H1 (cell line): ENCODE measurements around the gene PNRC2. TPM values are rescaled to one million over a fixed set of nuclear protein-coding genes. Genes with fewer than 3 reads are reported as not detected.

Experiments used
- CTCF ChIA-PET: fragments of 300-600 bp; sonication (Branson Sonifier 250); formaldehyde crosslinking; loops from one replicate; lab custom pipeline; 2021; ENCODE audit not compliant: partially characterized antibody; lab: Charles Lee
- POLR2A ChIA-PET: fragments of 300-600 bp; sonication (Branson Sonifier 250); formaldehyde crosslinking; loops from one replicate; lab custom pipeline; 2021; ENCODE audit warnings: inconsistent platforms; ENCODE audit not compliant: partially characterized antibody; lab: Charles Lee
- DNase-seq, 2 experiments: peaks; one replicate each; pipeline versions ENCODE4 v3.0.0 to v3.0.0-alpha.2; 2010 to 2022; ENCODE audit warnings: low spot score in 2 of 2, low read depth in 1 of 2, mixed read lengths in 1 of 2
- FAIRE-seq: peaks from 2 replicates; lab custom pipeline; 2011; peaks lifted over from hg19 to GRCh38; lab: Jason Lieb, UNC
- H2AFZ ChIP-seq: 2 replicates; pipeline ENCODE4 v1.8.1; 2012; ENCODE audit warnings: low read length, inconsistent platforms
- H2AK5ac ChIP-seq: 2 replicates; pipeline ENCODE4 v1.6.1; 2013; ENCODE audit warnings: low read depth, low read length
- H2BK120ac ChIP-seq: replicated peaks from 2 replicates; pipeline ENCODE3; 2013; ENCODE audit warnings: low read depth, low read length, inconsistent platforms
- H2BK12ac ChIP-seq: 2 replicates; pipeline ENCODE4 v1.6.1; 2013; ENCODE audit warnings: low read depth, low read length
- H2BK15ac ChIP-seq: 2 replicates; pipeline ENCODE4 v1.6.1; 2013; ENCODE audit warnings: low read length
- H2BK20ac ChIP-seq: 2 replicates; pipeline ENCODE4 v1.6.1; 2013; ENCODE audit warnings: low read length
- H2BK5ac ChIP-seq: 2 replicates; pipeline ENCODE4 v1.6.1; 2013; ENCODE audit warnings: low read depth, low read length
- H3K14ac ChIP-seq: 2 replicates; pipeline ENCODE4 v1.6.1; 2013; ENCODE audit warnings: inconsistent platforms; ENCODE audit not compliant: insufficient read length
- H3K18ac ChIP-seq: 2 replicates; pipeline ENCODE4 v1.6.1; 2013; ENCODE audit warnings: low read length; ENCODE audit errors: extremely low read depth
- H3K23ac ChIP-seq: 2 replicates; pipeline ENCODE4 v1.6.1; 2013; ENCODE audit warnings: inconsistent platforms; ENCODE audit not compliant: insufficient read length
- H3K23me2 ChIP-seq: 2 replicates; pipeline ENCODE4 v1.6.1; 2013; ENCODE audit warnings: low read depth, low read length
- H3K27ac ChIP-seq: 2 replicates; pipeline ENCODE4 v1.6.1; 2011; ENCODE audit warnings: low read depth, low read length, inconsistent platforms
- H3K27me3 ChIP-seq, 4 experiments: replicated peaks in 1 of 4; 1 replicate in 1 of 4; 2 replicates in 3 of 4; pipeline versions ENCODE4 v1.6.1 to v1.8.1; 2011 to 2013; ENCODE audit warnings: low read length in 3 of 4, mild to moderate bottlenecking in 3 of 4, inconsistent platforms in 2 of 4, mixed read lengths in 2 of 4, moderate library complexity in 1 of 4; ENCODE audit not compliant: control insufficient read depth in 3 of 4, insufficient read depth in 3 of 4; ENCODE audit errors: extremely low read depth in 1 of 4
- H3K36me3 ChIP-seq, 4 experiments: 2 replicates each; pipeline versions ENCODE4 v1.6.1 to v1.8.1; 2011 to 2013; ENCODE audit warnings: mild to moderate bottlenecking in 4 of 4, low read length in 3 of 4, moderate library complexity in 2 of 4, control low read depth in 1 of 4, inconsistent platforms in 1 of 4; ENCODE audit not compliant: insufficient read depth in 4 of 4, control insufficient read depth in 2 of 4
- H3K4ac ChIP-seq: replicated peaks from 2 replicates; pipeline ENCODE3; 2013; ENCODE audit warnings: low read length, low read depth, mixed read lengths, inconsistent platforms; ENCODE audit not compliant: insufficient read length
- H3K4me1 ChIP-seq, 4 experiments: replicated peaks in 1 of 4; 1 replicate in 1 of 4; 2 replicates in 3 of 4; pipeline versions ENCODE4 v1.6.1 to v1.8.1; 2011 to 2013; ENCODE audit warnings: low read length in 3 of 4, inconsistent platforms in 2 of 4, mixed read lengths in 1 of 4; ENCODE audit not compliant: insufficient read depth in 4 of 4, control insufficient read depth in 3 of 4
- H3K4me2 ChIP-seq, 2 experiments: 2 replicates each; pipeline versions ENCODE4 v1.6.1 to v1.8.1; 2011 to 2013; ENCODE audit warnings: low read depth in 2 of 2, low read length in 2 of 2, control low read depth in 1 of 2, inconsistent platforms in 1 of 2, mild to moderate bottlenecking in 1 of 2; ENCODE audit not compliant: insufficient read depth in 1 of 2
- H3K4me3 ChIP-seq, 4 experiments: fragments of 200-600, 300-600 bp in 1 of 4; sonication (generic), shearing (Covaris generic), sonication (Bioruptor Twin) in 1 of 4; 2 replicates each; pipeline versions ENCODE4 v1.5.1 to v1.8.1; 2011 to 2016; ENCODE audit warnings: low read length in 4 of 4, low read depth in 3 of 4, control low read depth in 2 of 4, inconsistent platforms in 2 of 4, mild to moderate bottlenecking in 2 of 4, mixed read lengths in 1 of 4, moderate library complexity in 1 of 4; ENCODE audit not compliant: insufficient read depth in 2 of 4; ENCODE audit errors: extremely low read depth in 1 of 4
- H3K56ac ChIP-seq: replicated peaks from 2 replicates; pipeline ENCODE3; 2013; ENCODE audit warnings: low read depth, mild to moderate bottlenecking, mixed read lengths, low read length, inconsistent platforms; ENCODE audit not compliant: insufficient read length
- H3K79me1 ChIP-seq: 2 replicates; pipeline ENCODE4 v1.6.1; 2013; ENCODE audit warnings: low read depth, low read length, control low read depth
- H3K79me2 ChIP-seq, 2 experiments: 2 replicates each; pipeline versions ENCODE4 v1.6.1 to v1.8.1; 2012 to 2013; ENCODE audit warnings: low read length in 2 of 2, mild to moderate bottlenecking in 2 of 2, inconsistent platforms in 1 of 2; ENCODE audit not compliant: insufficient read depth in 2 of 2, control insufficient read depth in 1 of 2
- H3K9ac ChIP-seq, 4 experiments: replicated peaks in 1 of 4; 1 replicate in 1 of 4; 2 replicates in 3 of 4; pipeline versions ENCODE4 v1.6.1 to v1.8.1; 2011 to 2013; ENCODE audit warnings: low read depth in 3 of 4, low read length in 3 of 4, control low read depth in 2 of 4, mild to moderate bottlenecking in 2 of 4, moderate library complexity in 2 of 4, inconsistent platforms in 1 of 4; ENCODE audit errors: extremely low read depth in 1 of 4
- H3K9me3 ChIP-seq, 2 experiments: 2 replicates each; pipeline versions ENCODE4 v1.6.1 to v1.8.1; 2012 to 2013; ENCODE audit warnings: mild to moderate bottlenecking in 2 of 2, moderate library complexity in 2 of 2, control low read depth in 1 of 2, inconsistent platforms in 1 of 2, low read depth in 1 of 2, low read length in 1 of 2, mixed read lengths in 1 of 2; ENCODE audit not compliant: insufficient read depth in 2 of 2
- H4K20me1 ChIP-seq, 2 experiments: replicated peaks in 1 of 2; 2 replicates each; pipeline versions ENCODE3 to v1.8.1; 2011 to 2013; ENCODE audit warnings: inconsistent platforms in 2 of 2, low read length in 2 of 2, mild to moderate bottlenecking in 1 of 2; ENCODE audit not compliant: insufficient read depth in 2 of 2, control insufficient read depth in 1 of 2
- H4K5ac ChIP-seq: 2 replicates; pipeline ENCODE4 v1.6.1; 2013; ENCODE audit warnings: low read length, low read depth, mixed read lengths, inconsistent platforms; ENCODE audit not compliant: insufficient read length
- H4K8ac ChIP-seq: 2 replicates; pipeline ENCODE4 v1.8.0; 2013; ENCODE audit warnings: mild to moderate bottlenecking, moderate library complexity, low read length, inconsistent platforms; ENCODE audit not compliant: insufficient read depth; ENCODE audit errors: extremely low read depth
- H4K91ac ChIP-seq: replicated peaks from 2 replicates; pipeline ENCODE3; 2013; ENCODE audit warnings: low read length, mixed read lengths, inconsistent platforms; ENCODE audit not compliant: insufficient read length
- JUND ChIP-seq: IDR thresholded peaks from 2 replicates; pipeline ENCODE4 v1.6.1; 2011; ENCODE audit warnings: mild to moderate bottlenecking, improper control_type of control experiment, low read length
- KDM5A ChIP-seq: fragments of 200-600 bp; IDR thresholded peaks from 2 replicates; pipeline ENCODE4 v1.7.1; 2012; ENCODE audit warnings: mild to moderate bottlenecking, low read length, inconsistent platforms, mixed read lengths
- SP1 ChIP-seq: IDR thresholded peaks from 2 replicates; pipeline ENCODE4 v1.6.1; 2011; ENCODE audit warnings: low read depth, low read length
- SP2 ChIP-seq: IDR thresholded peaks from 2 replicates; pipeline ENCODE4 v1.6.1; 2012; ENCODE audit warnings: mild to moderate bottlenecking, low read length, inconsistent platforms
- WGBS, 2 experiments: shearing (Covaris generic) in 1 of 2; methylation state at CpG; one replicate each; pipeline versions ENCODE4 v1.1.6 to v1.1.7; 2013 to 2015; ENCODE audit warnings: low lambda C conversion rate in 2 of 2, mixed read lengths in 2 of 2, inconsistent platforms in 1 of 2, low coverage in 1 of 2, missing lambda C conversion rate in 1 of 2; ENCODE audit not compliant: insufficient replicate concordance in 2 of 2, insufficient coverage in 1 of 2, insufficient read length in 1 of 2; ENCODE audit errors: extremely low coverage in 1 of 2, missing lambda C conversion rate in 1 of 2; 5-methylcytosine and 5-hydroxymethylcytosine counted together
- polyA plus RNA-seq, 7 experiments: library from polyadenylated mRNA; depleted of rRNA in 3 of 7; stranded (reverse) in 5 of 7; unstranded in 2 of 7; fragments of >200 nt in 5 of 7; fragments of 200-250 nt in 2 of 7; gene quantifications; 1 replicate in 5 of 7; 2 replicates in 1 of 7; 4 replicates in 1 of 7; pipeline versions ENCODE4 v1.2.1 to v1.2.3, GENCODE V29; 2011 to 2013; ENCODE audit warnings: missing spikeins in 2 of 7, mixed read lengths in 2 of 7
- total RNA-seq: library from RNA; stranded (reverse); fragmentation: NEBNext Ultra II Directional; extraction: Animal tissue kit (Norgen Biotek cat#: 25700); gene quantifications from 2 replicates; pipeline ENCODE4 v1.2.1, GENCODE V29; 2021
- TF ChIP-seq, protein P1 (sequence below), 3 experiments: IDR thresholded peaks; 1 replicate in 2 of 3; 2 replicates in 1 of 3; pipeline versions ENCODE4 v1.5.1 to v1.6.1; 2011; ENCODE audit warnings: low read length in 3 of 3, mild to moderate bottlenecking in 3 of 3, inconsistent platforms in 2 of 3, low read depth in 1 of 3, moderate library complexity in 1 of 3; ENCODE audit not compliant: insufficient read depth in 1 of 3; ENCODE audit errors: control extremely low read depth in 1 of 3

Gene PNRC2
- total and polyA plus RNA-seq, 2 of the 8 experiments (the other 6 are each of a cell fraction or from before 2014, with no cell fraction given) = 57.5 to 147 TPM

DNA sequence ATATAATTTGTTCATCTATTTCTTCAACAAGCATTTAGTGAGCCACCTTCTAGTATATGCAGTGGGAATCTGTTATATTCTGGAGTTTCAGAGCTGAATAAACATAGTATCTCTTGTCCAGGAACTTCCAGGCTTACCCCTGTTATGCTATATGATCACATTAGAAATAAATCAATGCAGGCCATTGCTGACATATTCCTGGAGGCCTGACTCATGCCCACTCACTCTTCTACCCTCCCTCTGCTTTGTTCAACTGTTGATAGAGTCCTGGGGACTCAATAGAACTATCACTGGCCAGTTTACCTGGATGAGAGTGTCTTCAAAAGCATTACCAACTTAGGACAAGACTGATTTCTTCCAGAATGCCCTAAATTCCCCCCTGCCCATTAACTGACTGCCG, 49.8 kb downstream of the PNRC2 start:
- ChIA-PET CTCF (interaction anchor here (0.8 to 5.4 kb wide), 3 partner anchors 18 to 198 kb away, joined by 3 to 24 read pairs (median 3); no protein-coding TSS in a partner anchor), POLR2A (interaction anchor here (1.0 to 1.8 kb wide), 2 partner anchors 29 to 36 kb away, joined by 3 to 4 read pairs; partner anchors contain the start of gene SRSF10)
- Histone ChIP-seq H2BK20ac (no peak overlapping the region), H3K27ac (no peak overlapping the region), H2BK12ac (no peak overlapping the region), H3K18ac (no peak overlapping the region), H3K36me3 (no peaks in the 10 kb centered on the region), H3K56ac (no peak overlapping the region), H3K4me2 (no peak overlapping the region), H2BK15ac (no peak overlapping the region), H2AFZ (0 out of 2 replicates have a peak overlapping the region, but pooled peaks have one; percentile 12), H3K4ac (no peak overlapping the region), H2AK5ac (no peak overlapping the region), H4K8ac (no peak overlapping the region), H3K9me3 (no peaks in the 10 kb centered on the region), H4K5ac (no peak overlapping the region), H3K9ac (no peak overlapping the region), H4K91ac (no peak overlapping the region), H3K4me1 (no peaks in the 10 kb centered on the region; a peak in 2 of 7 replicates), H4K20me1 (no peaks in the 10 kb centered on the region), H3K4me3 (no peak overlapping the region), H3K27me3 (no peaks in the 10 kb centered on the region), H2BK120ac (no peak overlapping the region), H3K23me2 (no peaks in the 10 kb centered on the region), H2BK5ac (no peak overlapping the region), H3K79me1 (no peaks in the 10 kb centered on the region), H3K23ac (no peak overlapping the region), H3K79me2 (no peaks in the 10 kb centered on the region), H3K14ac (no peak overlapping the region)
- WGBS, 2 experiments = 89% methylated on average over 1 of the region's 1 CpG; no CpG with 5 or more reads in 1 of the 2 experiments
- TF ChIP-seq SP1 (no peak), SP2 (no peak), JUND (0 out of 2 replicates have a peak, but pooled peaks have one; percentile 14), KDM5A (no peak)
- TF ChIP-seq, protein P1, sequence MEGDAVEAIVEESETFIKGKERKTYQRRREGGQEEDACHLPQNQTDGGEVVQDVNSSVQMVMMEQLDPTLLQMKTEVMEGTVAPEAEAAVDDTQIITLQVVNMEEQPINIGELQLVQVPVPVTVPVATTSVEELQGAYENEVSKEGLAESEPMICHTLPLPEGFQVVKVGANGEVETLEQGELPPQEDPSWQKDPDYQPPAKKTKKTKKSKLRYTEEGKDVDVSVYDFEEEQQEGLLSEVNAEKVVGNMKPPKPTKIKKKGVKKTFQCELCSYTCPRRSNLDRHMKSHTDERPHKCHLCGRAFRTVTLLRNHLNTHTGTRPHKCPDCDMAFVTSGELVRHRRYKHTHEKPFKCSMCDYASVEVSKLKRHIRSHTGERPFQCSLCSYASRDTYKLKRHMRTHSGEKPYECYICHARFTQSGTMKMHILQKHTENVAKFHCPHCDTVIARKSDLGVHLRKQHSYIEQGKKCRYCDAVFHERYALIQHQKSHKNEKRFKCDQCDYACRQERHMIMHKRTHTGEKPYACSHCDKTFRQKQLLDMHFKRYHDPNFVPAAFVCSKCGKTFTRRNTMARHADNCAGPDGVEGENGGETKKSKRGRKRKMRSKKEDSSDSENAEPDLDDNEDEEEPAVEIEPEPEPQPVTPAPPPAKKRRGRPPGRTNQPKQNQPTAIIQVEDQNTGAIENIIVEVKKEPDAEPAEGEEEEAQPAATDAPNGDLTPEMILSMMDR (IDR thresholded peaks at IDR 0.05; ENCODE audit: control extremely low read depth in 1 of 3, insufficient read depth in 1 of 3, low read depth in 1 of 3, low read length in 3 of 3) = no peak
- DNase-seq = no peak
- no peak for FAIRE-seq
